HepG2 (cell line): ENCODE data around the gene DDRGK1. TPM values are rescaled to one million over a fixed set of nuclear protein-coding genes. Genes with fewer than 3 reads are reported as not detected.
A peak's percentile ranks its signal among the peaks of the same experiment; 100 is the strongest.

ENCODE experiments used
- BCL6 ChIP-seq: IDR thresholded peaks from 2 replicates; pipeline ENCODE4 v1.6.1; 2016; ENCODE audit warnings: missing genetic modification reagents, missing compliant biosample characterization
- EED ChIP-seq: sonication (generic); formaldehyde crosslinking; IDR thresholded peaks from 2 replicates; pipeline ENCODE4 v1.5.0; 2020; ENCODE audit warnings: mild to moderate bottlenecking, missing genetic modification reagents
- KLF16 ChIP-seq, 2 experiments: sonication (generic) in 1 of 2; formaldehyde crosslinking in 1 of 2; IDR thresholded peaks; 2 replicates each; pipeline versions ENCODE4 v1.6.1 to v1.8.0; 2016 to 2023; ENCODE audit warnings: missing genetic modification reagents in 2 of 2, missing compliant biosample characterization in 1 of 2
- MAF1 ChIP-seq: sonication (generic); formaldehyde crosslinking; IDR thresholded peaks from 2 replicates; pipeline ENCODE4 v1.5.0; 2020; ENCODE audit warnings: missing genetic modification reagents, borderline replicate concordance
- MLX ChIP-seq: IDR thresholded peaks from 2 replicates; pipeline ENCODE4 v1.6.1; 2016
- NFYB ChIP-seq: sonication (generic); formaldehyde crosslinking; IDR thresholded peaks from 2 replicates; pipeline ENCODE4 v1.4.0; 2020; ENCODE audit warnings: missing genetic modification reagents
- POLR2AphosphoS2 ChIP-seq: IDR thresholded peaks from 2 replicates; pipeline ENCODE4 v1.6.1; 2011; ENCODE audit warnings: low read depth, low read length, improper control_type of control experiment
- PPARG ChIP-seq: conservative IDR thresholded peaks from 2 replicates; pipeline ENCODE4 v1.6.1; 2016; ENCODE audit warnings: missing biosample characterization, missing genetic modification reagents
- RFX5 ChIP-seq: IDR thresholded peaks from 2 replicates; pipeline ENCODE4 v1.6.1; 2011; ENCODE audit warnings: low read depth, low read length, improper control_type of control experiment
- RXRB ChIP-seq: IDR thresholded peaks from 2 replicates; pipeline ENCODE4 v1.6.1; 2016; ENCODE audit warnings: borderline replicate concordance, missing genetic modification reagents, missing compliant biosample characterization
- SALL1 ChIP-seq: sonication (generic); formaldehyde crosslinking; IDR thresholded peaks from 2 replicates; pipeline ENCODE4 v1.8.0; 2022; ENCODE audit warnings: mild to moderate bottlenecking, missing genetic modification reagents
- TRAFD1 ChIP-seq: sonication (generic); formaldehyde crosslinking; IDR thresholded peaks from 2 replicates; pipeline ENCODE4 v1.5.1; 2020; ENCODE audit warnings: missing genetic modification reagents, mild to moderate bottlenecking, borderline replicate concordance
- TRIM24 ChIP-seq: sonication (generic); formaldehyde crosslinking; IDR thresholded peaks from 2 replicates; pipeline ENCODE4 v1.8.0; 2022; ENCODE audit warnings: mild to moderate bottlenecking, missing genetic modification reagents
- ZBTB33 ChIP-seq: sonication (generic); formaldehyde crosslinking; IDR thresholded peaks from 2 replicates; pipeline ENCODE4 v1.4.0; 2020; ENCODE audit warnings: missing genetic modification reagents
- ZNF10 ChIP-seq: sonication (generic); formaldehyde crosslinking; IDR thresholded peaks from 2 replicates; pipeline ENCODE4 v1.4.0; 2020; ENCODE audit warnings: mild to moderate bottlenecking, low read depth, missing genetic modification reagents, borderline replicate concordance
- ZNF510 ChIP-seq: sonication (generic); formaldehyde crosslinking; IDR thresholded peaks from 2 replicates; pipeline ENCODE4 v1.4.0; 2020; ENCODE audit warnings: low read depth, mild to moderate bottlenecking, missing genetic modification reagents
- ZNF703 ChIP-seq: sonication (generic); formaldehyde crosslinking; IDR thresholded peaks from 2 replicates; pipeline ENCODE4 v1.5.1; 2020; ENCODE audit warnings: missing genetic modification reagents, mild to moderate bottlenecking, moderate library complexity, borderline replicate concordance
- polyA plus RNA-seq, 8 experiments: library from polyadenylated mRNA; depleted of rRNA in 3 of 8; stranded (reverse) in 7 of 8; unstranded in 1 of 8; fragments of >200 nt; fragmentation: Illumina TruSeq in 4 of 8; extraction: Trizol in 4 of 8; gene quantifications; 2 replicates each; pipeline versions ENCODE4 v1.2.1 to v1.2.3, GENCODE V29; 2011 to 2016; ENCODE audit warnings: low read depth in 4 of 8, missing spikeins in 1 of 8, mixed read lengths in 1 of 8; ENCODE audit not compliant: insufficient read depth in 1 of 8
- total RNA-seq, 5 experiments: library from RNA; depleted of rRNA; stranded (reverse); fragments of >200 nt; fragmentation: Illumina TruSeq; extraction: Trizol; gene quantifications; 2 replicates each; pipeline ENCODE4 v1.2.3, GENCODE V29; 2016; ENCODE audit warnings: low read depth in 1 of 5
- TF ChIP-seq, protein P1 (sequence below): sonication (generic); formaldehyde crosslinking; IDR thresholded peaks from 2 replicates; pipeline ENCODE4 v1.5.0; 2020; ENCODE audit warnings: missing genetic modification reagents
- TF ChIP-seq, protein P2 (sequence below): sonication (generic); formaldehyde crosslinking; IDR thresholded peaks from 2 replicates; pipeline ENCODE4 v1.5.1; 2020; ENCODE audit warnings: missing genetic modification reagents, mild to moderate bottlenecking, borderline replicate concordance

The DDRGK1 gene
- total and polyA plus RNA-seq, 2 of the 13 experiments (the other 11 are each of a cell fraction or from before 2014, with no cell fraction given): 96.7 to 149 TPM

GRCh38 chr20:3172933-3173609 is 31.4 kb downstream of the DDRGK1 start, which contains the start of gene LZTS3 (continued):
- TF ChIP-seq, protein P1, sequence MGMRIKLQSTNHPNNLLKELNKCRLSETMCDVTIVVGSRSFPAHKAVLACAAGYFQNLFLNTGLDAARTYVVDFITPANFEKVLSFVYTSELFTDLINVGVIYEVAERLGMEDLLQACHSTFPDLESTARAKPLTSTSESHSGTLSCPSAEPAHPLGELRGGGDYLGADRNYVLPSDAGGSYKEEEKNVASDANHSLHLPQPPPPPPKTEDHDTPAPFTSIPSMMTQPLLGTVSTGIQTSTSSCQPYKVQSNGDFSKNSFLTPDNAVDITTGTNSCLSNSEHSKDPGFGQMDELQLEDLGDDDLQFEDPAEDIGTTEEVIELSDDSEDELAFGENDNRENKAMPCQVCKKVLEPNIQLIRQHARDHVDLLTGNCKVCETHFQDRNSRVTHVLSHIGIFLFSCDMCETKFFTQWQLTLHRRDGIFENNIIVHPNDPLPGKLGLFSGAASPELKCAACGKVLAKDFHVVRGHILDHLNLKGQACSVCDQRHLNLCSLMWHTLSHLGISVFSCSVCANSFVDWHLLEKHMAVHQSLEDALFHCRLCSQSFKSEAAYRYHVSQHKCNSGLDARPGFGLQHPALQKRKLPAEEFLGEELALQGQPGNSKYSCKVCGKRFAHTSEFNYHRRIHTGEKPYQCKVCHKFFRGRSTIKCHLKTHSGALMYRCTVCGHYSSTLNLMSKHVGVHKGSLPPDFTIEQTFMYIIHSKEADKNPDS (CRISPR knock-in tag): no peak; the same call in 1 of the 2 replicates
- peak; percentile 83 for TF ChIP-seq EED (CRISPR knock-in tag)
- no peak for TF ChIP-seq PPARG (CRISPR knock-in tag)
- no peak for TF ChIP-seq MLX (CRISPR knock-in tag)
- TF ChIP-seq NFYB: no peak
- TF ChIP-seq SALL1 (CRISPR knock-in tag): peak; percentile 3; the same call in 1 of the 2 replicates
- no peak for TF ChIP-seq ZNF703 (CRISPR knock-in tag)
- TF ChIP-seq ZBTB33 (CRISPR knock-in tag): no peak
- TF ChIP-seq ZNF510 (CRISPR knock-in tag): no peak
- TF ChIP-seq RFX5: no peak
- 0 out of 2 replicates have a peak, but pooled peaks have one; percentile 5 for TF ChIP-seq BCL6 (CRISPR knock-in tag)
- 0 out of 2 replicates have a peak, but pooled peaks have one; percentile 84 for TF ChIP-seq ZNF10 (CRISPR knock-in tag)
- 0 out of 2 replicates have a peak, but pooled peaks have one; percentile 5 for TF ChIP-seq RXRB (CRISPR knock-in tag)
- TF ChIP-seq MAF1: no peak; the same call in 1 of the 2 replicates
- TF ChIP-seq, protein P2, sequence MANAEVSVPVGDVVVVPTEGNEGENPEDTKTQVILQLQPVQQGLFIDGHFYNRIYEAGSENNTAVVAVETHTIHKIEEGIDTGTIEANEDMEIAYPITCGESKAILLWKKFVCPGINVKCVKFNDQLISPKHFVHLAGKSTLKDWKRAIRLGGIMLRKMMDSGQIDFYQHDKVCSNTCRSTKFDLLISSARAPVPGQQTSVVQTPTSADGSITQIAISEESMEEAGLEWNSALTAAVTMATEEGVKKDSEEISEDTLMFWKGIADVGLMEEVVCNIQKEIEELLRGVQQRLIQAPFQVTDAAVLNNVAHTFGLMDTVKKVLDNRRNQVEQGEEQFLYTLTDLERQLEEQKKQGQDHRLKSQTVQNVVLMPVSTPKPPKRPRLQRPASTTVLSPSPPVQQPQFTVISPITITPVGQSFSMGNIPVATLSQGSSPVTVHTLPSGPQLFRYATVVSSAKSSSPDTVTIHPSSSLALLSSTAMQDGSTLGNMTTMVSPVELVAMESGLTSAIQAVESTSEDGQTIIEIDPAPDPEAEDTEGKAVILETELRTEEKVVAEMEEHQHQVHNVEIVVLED (CRISPR knock-in tag): 0 out of 2 replicates have a peak, but pooled peaks have one; percentile 31
- no peak; the same call in 1 of the 2 replicates for TF ChIP-seq TRAFD1 (CRISPR knock-in tag)
- 0 out of 2 replicates have a peak, but pooled peaks have one; percentile 42 for TF ChIP-seq TRIM24 (CRISPR knock-in tag)
- TF ChIP-seq KLF16 (CRISPR knock-in tag; IDR thresholded peaks at IDR 0.05): peak in 1 of 2 experiments; percentile 88; a peak in 2 of 4 replicates
- TF ChIP-seq POLR2AphosphoS2: no peak
